Measurements from ENCODE around the gene ZMYND8. TPM values are rescaled to one million over a fixed set of nuclear protein-coding genes. Genes with fewer than 3 reads are reported as not detected.

Gene ZMYND8
- total RNA-seq, 4 donors from 2014 or later = 22.7 to 44.5 (median 28.6) TPM

DNA sequence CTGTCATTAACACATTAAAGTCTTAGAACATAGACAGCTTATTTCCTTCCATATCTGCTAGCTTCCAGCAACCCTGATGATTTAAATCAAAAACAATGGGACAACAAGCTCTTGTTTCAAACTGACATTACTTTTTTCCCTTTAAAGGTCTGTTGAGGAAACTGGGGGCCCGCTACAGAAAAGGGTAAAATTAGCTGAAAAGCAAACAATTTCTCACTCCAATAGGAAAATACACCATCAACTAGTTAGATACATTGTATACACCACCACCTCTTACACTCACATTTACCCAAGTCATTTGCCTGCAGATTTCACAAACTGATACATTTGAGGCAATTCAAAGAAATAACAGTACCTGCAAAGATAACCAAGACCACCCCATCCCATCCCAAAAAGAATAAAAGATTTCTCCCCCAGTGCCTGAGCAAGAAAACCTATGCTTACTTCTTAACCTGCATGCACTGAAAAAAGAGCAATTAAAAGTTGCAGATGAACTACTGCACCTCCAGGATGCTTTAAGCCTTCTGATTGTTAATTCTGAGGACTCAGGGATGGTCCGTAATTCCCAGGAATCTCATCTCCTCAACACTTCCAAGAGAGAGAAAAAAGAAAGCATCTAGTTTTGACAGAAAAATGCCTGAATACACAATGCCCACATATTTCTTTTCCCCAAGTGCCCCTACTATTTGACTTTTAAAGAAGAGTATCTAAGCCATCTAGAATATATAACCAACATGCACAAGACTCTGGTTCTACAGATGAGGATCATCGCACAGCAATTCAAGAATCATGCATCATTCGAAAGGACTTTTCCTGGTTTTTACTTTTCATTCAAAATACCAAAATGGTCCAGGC is 5.6 kb downstream of the ZMYND8 start:
- no peak for DNase-seq (ENCODE audit: low spot score)
- TF ChIP-seq, protein P1, sequence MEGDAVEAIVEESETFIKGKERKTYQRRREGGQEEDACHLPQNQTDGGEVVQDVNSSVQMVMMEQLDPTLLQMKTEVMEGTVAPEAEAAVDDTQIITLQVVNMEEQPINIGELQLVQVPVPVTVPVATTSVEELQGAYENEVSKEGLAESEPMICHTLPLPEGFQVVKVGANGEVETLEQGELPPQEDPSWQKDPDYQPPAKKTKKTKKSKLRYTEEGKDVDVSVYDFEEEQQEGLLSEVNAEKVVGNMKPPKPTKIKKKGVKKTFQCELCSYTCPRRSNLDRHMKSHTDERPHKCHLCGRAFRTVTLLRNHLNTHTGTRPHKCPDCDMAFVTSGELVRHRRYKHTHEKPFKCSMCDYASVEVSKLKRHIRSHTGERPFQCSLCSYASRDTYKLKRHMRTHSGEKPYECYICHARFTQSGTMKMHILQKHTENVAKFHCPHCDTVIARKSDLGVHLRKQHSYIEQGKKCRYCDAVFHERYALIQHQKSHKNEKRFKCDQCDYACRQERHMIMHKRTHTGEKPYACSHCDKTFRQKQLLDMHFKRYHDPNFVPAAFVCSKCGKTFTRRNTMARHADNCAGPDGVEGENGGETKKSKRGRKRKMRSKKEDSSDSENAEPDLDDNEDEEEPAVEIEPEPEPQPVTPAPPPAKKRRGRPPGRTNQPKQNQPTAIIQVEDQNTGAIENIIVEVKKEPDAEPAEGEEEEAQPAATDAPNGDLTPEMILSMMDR (IDR thresholded peaks at IDR 0.05) = no peak
- no peak for ATAC-seq (ENCODE audit: low FRiP score)

DNA sequence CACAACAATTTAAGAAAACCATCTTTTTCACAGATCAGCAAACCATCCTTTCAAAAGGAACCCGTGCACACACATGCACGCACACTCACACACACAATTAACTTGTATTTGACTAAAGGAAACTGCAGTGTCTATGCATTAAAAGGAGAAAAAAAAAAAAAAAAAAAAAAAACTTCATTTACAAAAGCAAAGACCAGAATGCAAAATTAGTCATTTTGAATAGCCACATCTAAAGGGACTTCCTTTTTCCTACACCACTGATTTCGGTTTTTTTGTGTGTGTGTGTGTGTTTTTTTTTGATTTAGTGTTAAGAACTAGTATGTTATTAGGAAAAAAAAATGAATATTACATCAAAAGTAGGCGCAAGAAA is 6.3 kb downstream of the ZMYND8 start:
- TF ChIP-seq, protein P1 (IDR thresholded peaks at IDR 0.05) = no peak
- ATAC-seq (ENCODE audit: low FRiP score) (no peak), DNase-seq (ENCODE audit: low spot score) (no peak)

DNA sequence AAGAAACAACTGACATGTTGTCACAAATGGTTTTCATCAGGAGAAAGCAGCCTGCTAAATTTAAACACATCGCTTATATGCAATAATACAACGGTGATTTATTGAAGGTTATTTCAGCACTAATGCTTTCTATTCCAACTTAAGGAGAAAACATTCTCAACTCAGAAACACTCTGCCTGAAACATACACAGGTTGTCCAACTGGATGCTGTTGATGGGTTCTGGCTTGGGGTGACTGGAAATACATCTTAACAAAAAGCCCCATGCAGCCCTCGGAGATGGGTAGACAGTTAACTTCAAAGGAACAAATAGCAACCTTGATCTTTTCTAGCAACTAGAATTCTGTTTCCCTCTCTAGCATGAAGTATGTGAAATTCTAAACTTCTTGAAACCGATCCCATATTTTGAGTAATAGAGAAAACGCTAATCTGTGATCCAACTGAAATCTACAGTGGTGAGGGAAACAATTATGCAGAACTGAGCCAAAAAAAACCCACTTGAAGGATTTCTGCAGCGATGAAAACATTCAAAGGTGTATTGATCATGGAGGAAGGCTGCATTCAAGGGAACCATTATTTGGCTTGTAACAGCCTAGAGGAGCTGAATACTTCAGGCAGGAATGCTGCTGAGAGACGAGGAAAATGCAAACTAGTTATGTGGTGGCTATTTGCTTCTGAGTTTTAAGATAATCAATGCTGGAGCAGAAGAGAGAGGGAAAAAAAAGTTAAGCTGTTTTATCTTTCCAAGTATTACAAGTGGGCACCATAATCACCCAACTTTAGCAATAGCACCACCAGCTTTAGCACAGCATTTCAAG is 6.9 kb downstream of the ZMYND8 start:
- TF ChIP-seq, protein P1 (IDR thresholded peaks at IDR 0.05) = no peak
- DNase-seq (ENCODE audit: low spot score) (no peak), ATAC-seq (ENCODE audit: low FRiP score) (peak; percentile 19)

DNA sequence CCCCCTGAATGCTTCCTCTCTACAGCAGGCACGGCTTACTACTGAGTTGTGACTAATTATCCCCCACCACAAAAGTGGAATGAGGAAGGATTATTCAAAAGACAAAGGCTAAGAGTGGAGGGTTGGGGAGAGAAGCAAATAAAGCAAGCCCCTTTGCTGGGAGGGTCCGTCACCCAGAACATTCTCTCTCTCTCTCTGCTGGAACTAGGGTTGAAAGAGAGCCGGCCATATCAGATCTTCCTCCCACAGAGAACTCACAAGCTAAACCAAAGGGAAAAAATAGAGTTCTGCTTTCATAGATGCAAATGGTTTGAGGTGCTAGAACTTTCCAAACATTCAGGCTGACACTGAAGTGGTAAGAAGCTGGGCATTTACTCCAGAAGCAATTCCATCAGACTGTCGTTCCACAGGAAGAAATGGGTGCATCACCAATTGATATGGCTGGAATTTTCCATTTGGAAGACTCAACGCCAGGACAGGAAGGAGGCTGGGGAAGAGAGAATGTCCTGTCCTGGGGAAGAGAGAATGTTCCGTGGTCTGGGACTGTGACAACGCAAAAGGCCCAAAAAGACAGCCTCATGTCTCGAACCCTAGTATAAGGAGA is 7.9 kb downstream of the ZMYND8 start:
- TF ChIP-seq, protein P1 (IDR thresholded peaks at IDR 0.05) = no peak
- DNase-seq (ENCODE audit: low spot score) (no peak), ATAC-seq (ENCODE audit: low FRiP score) (no peak)

DNA sequence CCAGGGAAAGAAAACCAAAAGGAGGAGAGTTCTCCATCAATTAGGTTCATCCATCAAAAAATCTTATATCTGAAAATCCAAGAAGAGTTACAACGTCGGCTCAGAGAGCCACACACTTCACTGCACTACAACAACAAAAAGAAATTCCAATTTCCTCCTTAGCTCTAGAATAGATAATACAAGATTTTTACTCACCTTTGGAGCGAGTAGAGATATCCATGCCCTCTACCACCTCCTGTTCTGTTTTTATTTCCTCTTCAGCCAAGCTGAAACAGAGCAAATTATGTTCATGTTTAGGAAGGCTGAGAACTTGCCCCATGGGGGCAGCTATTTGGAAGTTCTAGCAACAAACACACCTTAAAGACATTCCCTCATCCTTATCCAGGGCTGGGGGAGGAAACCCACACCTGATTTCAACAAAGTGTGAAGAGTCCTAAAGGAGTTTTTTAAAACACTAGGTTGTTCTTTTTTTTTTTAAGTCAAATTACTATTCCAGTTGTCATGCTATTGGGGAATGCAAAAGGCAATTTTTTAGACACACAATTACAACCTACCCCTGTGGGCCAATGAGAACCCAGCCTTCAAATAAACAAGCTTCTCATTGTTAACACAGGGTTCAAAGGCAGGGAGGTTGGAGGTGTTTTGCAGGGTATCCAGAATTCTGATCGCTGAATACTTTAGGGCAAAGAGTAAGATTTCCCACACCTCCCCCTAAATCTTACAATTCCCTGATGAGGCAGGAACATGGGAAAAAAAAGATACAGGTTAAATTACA is 8.7 kb downstream of the ZMYND8 start:
- no peak for ATAC-seq (ENCODE audit: low FRiP score)
- TF ChIP-seq, protein P1 (IDR thresholded peaks at IDR 0.05) = no peak
- DNase-seq (ENCODE audit: low spot score) = no peak

DNA sequence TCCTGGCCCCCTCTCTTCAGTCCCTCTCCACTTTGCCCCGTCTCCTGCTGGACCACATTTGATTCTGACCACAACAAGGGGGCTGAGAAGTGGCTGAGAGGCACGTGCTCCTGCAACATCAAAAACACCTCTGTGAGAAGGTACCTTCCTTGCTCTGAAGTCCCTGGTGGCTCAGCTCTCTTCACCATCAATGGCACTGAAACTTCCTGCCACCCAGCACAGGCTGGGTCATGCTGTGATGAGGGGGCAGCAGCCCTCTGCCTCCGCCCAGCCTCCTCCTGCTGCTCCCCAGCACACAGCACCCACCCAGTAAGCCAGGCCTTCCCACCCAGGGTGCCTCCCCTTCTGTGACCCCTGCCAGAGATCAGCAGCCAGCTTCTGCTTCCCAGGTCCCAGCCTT is 10.3 kb downstream of the ZMYND8 start:
- TF ChIP-seq, protein P1 (IDR thresholded peaks at IDR 0.05) = no peak
- DNase-seq (ENCODE audit: low spot score) (no peak), ATAC-seq (ENCODE audit: low FRiP score) (no peak)
